ENCODE data around the gene SYT2.

- no peak for TF ChIP-seq CTCF (IDR thresholded peaks at IDR 0.05 in 2 of 3, conservative IDR thresholded peaks at IDR 0.05 in 1 of 3; ENCODE audit: control insufficient read depth in 2 of 3, extremely low read depth in 1 of 3, insufficient read depth in 1 of 3, low read depth in 3 of 3, low read length in 3 of 3)
- no peak for TF ChIP-seq ESRRA (IDR thresholded peaks at IDR 0.05; ENCODE audit: low read length)
- no peak for TF ChIP-seq EZH2 (IDR thresholded peaks at IDR 0.05; ENCODE audit: borderline replicate concordance, control insufficient read depth, low read depth, low read length)
- TF ChIP-seq EP300 (IDR thresholded peaks at IDR 0.05; ENCODE audit: borderline replicate concordance in 1 of 2, control insufficient read depth in 1 of 2, low read depth in 2 of 2, low read length in 2 of 2), result no peak
- TF ChIP-seq RFX5 (IDR thresholded peaks at IDR 0.05; ENCODE audit: low read depth, low read length), result no peak
- no peak for TF ChIP-seq HCFC1 (IDR thresholded peaks at IDR 0.05; ENCODE audit: low read length)
- TF ChIP-seq BCL11A (IDR thresholded peaks at IDR 0.05; ENCODE audit: low read depth, low read length), result no peak
Measured at GRCh38 chr1:202698276-202698675, 12.0 kb downstream of the SYT2 start.
